NCI-H226 (cell line): Measurements from ENCODE around the gene SNRPA1.

Experiments
- DNase-seq: peaks from one replicate; pipeline ENCODE4 v3.0.0-alpha.2; 2015

Gene SNRPA1

DNA sequence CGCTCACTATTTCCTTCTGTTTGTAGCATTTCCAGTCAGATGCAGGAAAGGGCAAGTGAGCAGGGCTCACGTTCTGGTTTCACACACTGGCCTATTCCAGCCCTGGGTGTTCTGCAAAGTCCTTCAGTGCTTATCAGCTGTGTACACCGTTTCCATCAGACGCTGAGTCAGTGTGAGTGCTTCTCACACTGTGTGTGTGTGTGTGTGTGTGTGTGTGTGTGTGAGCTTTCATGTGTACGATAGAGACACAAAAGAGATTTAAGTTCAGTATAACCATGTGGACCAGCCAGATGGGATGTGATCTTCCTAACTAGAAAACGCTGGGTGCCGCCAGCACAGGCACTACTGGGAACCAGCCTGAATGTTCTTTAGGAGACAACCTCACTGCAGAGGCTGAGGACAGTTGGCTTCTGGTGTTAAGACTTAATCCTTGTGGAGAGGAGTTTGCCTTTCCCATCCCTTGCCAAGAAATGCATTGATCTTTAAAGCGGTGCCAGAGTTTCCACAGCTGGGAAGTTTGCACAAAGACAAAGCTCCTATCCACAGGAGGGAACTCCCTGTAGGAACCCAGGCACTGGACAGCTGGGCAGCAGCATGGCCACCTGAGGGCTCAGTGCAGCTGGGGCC lies 39.3 kb downstream of the SNRPA1 start:
- DNase-seq, result peak; percentile 53

- DNase-seq, result no peak
Measured at GRCh38 chr15:101255051-101255395, 40.0 kb downstream of the SNRPA1 start.

DNA sequence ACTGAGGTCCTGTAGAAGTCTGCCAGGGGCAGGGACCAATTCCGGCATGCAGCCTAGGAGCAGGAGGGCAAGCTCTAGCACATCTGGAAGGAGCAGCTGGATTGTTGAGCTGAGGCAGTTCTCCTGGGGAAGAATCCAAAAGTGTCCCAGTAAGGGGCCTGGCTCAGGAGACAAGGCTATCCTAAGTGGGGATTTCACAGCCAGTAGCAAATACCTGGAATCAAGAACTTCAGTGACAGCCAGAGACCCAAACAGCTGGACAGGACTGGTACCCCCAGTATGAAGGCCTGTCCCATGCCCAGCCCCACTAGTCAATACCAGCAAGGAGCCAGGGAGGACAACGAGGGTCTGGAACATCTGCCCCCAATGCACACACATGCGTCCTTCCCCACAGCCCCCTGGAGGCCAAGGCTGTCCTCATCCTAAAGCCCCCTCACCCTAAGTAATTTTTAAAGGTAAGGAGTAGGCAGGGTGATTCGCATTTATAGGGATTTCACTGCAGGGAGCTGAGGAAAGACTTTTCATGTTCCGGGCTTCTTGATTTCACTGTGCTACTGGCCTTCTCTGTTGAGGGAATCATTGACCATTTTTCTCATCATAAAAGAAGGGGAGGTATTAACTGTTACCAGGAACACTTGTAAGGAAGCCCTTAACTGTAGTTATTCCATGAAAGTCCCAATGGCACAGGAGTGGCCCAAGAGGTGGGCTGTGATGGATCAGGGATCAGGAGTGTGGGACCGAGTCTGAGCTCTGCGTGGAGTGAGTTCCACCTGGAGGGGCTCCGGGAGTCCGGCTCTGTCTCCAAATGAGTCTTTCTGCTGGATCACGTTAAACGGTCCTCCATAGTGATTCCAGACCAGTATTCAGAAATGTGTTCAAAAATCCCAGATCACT lies 40.6 kb downstream of the SNRPA1 start:
- no peak for DNase-seq

DNA sequence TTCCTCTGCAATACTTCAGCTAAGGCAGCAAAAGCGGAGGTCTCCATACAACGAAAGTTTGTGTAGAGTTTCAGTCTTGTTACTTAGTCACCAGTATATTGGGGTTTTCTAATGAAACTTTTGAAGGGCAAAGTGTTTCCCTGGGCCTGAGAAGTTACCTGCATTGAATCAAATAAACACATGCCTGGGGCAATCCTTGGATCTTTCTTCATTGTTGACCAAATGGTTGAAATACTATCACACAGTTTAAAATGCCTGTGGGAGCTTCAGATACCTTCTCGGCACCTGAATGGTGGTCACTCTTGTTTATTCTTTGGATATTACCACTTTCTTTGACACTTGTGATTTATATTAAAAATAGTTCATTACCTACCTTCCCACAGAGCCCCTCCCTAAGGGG lies 42.2 kb downstream of the SNRPA1 start:
- no peak for DNase-seq

DNA sequence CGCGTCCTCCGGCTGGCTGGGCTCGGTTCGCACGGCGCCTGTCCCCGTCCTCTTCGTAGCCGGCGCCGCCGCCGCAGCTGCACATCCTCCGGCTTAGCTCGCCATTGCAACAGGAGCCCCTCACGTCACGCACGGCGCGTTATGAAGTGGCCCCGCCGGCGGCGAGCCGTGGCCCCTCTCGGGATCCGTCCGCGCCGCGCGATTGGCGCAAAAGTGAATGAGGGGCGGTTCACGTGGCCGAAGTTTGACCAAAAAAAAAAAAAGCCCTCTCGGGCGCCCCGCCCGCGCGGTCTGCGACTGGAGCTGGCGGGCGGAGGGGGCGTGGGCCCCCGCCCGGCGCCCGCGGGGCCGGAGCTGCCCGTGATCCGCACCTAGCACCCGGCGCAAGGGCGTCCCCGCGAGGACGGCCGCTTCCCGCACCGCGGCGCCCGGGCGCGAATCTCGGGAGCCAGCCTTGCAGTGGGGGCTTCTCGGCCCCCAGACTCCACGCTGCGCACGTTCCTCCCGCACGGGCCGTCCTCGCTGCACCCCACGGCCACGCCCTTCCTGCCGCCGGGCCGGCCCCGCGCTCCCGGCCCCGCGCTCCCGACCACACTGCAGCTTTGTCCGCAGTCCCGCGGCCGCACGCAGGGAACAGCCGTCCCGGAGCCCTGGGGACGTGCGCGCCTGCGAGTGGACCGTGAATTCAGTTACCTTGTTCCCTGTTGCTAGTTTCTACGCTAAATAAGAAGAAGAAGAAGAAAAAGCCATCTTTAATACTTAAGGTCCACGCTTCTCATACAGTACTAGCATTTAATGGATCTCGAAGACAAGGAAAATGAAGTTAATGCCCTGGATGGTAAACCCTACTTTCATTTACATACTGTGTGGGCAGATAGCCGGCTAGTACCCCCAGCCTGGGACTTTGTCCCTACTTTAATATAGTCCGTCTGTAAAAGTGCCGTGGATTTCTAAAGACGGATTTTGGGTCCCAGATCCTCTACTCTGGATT lies 42.9 kb downstream of the SNRPA1 start, which contains the start of gene CHSY1:
CHSY1 (minus strand) TSS at position 219 of the 991 bp plus-strand sequence. CDS start 592 bp downstream, outside the sequence.
- peak; percentile 95 for DNase-seq

- peak; percentile 48 for DNase-seq
Measured at GRCh38 chr15:101250873-101251829, 43.9 kb downstream of the SNRPA1 start.

DNA sequence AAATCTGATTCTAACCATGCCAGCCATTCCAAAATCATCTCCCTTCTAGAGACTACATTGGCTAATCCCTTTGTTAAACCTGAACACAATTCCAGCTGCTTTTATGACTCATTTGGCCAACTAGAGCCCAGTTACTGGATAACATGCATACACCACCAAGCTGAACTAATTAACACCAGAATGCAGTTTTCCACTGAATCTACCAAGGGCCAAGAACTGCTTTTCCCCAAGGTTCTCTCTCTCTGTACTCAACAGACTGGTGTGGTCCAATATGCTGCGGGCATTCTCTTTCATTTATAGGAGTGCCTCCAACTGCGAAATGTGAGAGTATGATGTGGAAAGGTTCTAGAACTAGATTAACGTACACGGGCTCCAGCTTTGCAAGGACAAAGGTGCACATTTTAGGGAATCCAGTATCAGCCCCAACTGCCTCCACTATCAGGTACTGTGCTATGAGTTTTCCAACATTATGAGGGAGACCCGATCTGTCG lies 44.7 kb downstream of the SNRPA1 start:
- DNase-seq, result peak; percentile 46

GRCh38 chr15:101248274-101248673 lies 46.8 kb downstream of the SNRPA1 start:
- DNase-seq, result no peak

DNA sequence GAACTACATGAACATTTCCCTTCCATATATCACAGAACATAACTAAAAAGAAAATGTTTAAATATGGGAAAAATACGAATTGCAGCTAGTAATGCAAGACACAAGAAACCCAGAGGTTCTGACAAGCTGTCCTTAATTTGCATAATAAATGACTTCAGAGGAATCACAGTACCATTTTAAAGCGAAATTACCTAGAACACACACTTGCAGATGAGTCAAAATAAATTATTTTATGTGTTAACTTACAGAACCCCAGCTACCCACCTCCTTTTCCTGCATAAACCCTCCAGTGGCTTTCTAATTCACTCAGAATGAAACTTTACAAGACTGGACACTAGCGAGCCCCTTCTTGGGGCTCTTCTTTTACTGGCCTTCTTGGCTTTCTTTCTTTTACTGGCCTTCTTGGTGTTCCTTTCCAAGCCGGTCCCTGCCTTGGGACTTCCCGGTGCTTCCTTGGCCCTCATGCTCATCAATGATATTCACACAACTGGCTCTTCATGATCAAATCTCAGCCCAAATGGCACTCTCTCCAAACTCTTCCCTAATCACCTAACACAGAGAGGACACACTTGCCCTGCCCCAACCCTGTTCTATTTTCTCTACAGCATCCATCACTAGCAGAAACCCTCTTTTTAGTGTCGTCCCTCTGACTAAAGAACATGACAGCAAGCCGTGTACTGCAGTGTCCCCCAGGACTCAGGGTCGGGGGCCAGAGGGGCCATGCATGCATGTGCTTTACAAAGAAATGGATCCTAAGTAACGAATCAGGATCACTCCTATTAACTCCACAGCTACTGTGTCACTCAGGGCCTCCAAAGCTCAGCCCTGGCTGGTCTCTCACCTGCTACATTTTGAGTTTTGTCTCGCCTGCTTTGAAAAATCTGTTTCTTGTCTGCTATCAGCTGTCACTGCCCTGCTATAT lies 48.0 kb downstream of the SNRPA1 start:
- DNase-seq, result no peak

GRCh38 chr15:101246391-101246790 lies 48.7 kb downstream of the SNRPA1 start:
- DNase-seq, result no peak

DNA sequence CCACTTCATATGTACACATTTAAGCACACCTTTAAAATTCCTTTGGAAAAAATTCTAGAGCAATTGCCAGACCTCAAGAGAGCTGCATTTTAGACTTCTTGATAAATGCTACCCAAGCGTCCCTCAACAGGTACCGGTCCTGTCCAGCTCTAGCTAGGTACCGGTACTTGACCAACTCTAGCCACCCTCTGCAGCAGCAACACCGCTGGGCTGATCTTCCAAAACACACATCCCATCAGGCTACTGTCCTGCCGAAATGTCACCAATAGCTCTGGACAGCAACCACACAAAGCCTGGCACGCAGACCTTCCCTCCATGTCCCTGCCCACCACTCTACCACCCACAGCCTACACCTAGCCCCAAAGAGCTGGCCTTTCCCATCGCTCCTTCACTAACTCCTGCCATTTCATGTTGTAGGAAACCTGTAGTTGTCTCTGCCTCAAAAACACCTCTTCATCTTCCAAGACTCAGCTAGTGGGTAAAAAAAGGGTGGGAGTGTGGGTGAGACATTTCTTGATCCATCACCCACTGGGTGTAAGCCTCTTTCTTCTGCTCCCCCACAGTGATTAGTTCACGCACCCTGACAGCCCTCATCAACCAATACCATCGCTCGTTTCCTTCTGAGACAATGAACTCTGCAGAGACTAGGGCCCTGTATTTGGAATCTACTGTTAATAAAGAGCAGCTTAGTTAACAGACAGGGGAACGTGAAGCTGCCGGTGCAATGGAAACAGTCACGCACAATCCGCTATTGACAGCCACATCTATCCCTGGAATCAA lies 50.0 kb downstream of the SNRPA1 start:
- no peak for DNase-seq

GRCh38 chr15:101244036-101244781 lies 50.8 kb downstream of the SNRPA1 start:
- no peak for DNase-seq

DNA sequence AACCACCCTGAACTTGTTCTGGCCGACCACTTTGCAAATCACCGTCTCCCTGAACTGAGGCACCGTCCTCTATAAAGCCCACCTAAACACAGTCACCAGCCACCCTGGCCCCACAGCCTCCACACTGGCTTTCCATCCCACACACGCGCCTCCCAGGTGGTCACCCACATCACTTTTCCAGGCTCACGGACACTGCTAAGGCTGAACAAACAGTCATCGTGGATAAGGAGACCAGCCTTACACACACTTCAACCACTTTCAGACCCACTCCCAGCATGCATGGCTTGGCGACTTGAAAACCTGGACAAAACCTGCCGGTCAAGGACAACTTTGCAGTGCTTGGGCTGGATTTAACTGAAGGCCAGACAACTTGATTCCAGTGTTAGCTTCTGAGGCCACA lies 51.6 kb downstream of the SNRPA1 start:
- no peak for DNase-seq

DNA sequence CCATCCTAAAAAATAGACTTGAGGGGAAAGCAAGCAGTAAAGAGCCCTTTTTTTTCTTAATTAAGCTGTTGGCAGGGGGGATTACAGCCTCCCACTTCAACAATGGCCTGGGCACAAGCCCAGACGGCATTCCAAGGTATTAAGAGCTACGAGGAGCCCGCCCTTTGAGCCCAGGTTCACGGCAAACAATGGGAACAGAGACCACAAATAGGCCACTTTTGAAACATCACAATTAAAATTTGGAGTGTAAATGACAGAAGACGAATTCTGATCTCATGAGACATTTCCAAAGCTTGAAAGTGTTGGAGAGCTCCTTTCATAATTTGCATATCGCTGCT lies 52.1 kb downstream of the SNRPA1 start:
- DNase-seq, result no peak

DNA sequence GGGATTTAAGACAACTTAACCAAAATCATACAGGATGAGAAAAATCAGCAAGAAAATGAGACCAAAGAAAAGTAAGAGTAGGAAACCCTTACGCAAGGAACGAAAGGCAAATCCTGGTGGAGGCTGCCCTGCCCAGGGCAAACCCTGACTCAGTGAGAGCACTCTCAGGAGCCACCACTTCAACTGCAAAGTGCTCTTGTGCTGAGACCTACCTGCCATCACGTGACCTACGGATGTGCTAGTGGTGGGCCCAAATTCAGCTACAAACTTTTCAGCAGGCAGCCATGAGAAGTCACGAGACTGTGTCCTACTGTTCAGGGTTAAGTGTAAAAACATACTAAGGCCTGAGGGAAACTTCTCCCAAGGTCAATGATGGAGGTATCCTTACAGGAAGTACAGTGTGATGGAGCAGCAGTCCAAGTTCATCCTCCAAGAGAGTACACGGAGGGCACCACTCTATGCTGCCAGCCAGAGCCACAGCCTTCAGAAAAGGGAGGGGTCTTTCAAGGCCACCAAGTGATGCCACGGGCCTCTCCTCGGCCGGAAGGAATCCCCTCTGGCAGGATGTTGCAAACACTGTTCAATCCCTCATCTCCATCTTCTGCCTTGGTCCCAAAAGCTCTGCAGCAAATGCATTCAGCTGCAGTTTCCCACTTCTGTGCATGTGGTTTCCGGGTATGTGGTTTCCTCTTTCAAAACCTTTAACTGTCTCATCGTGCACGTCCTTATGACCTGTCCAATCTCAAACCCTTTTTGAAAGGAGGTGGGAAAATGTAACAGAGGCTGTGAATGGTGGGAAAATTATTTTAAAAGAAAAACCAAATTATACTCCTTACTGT lies 52.7 kb downstream of the SNRPA1 start:
- DNase-seq, result no peak

DNA sequence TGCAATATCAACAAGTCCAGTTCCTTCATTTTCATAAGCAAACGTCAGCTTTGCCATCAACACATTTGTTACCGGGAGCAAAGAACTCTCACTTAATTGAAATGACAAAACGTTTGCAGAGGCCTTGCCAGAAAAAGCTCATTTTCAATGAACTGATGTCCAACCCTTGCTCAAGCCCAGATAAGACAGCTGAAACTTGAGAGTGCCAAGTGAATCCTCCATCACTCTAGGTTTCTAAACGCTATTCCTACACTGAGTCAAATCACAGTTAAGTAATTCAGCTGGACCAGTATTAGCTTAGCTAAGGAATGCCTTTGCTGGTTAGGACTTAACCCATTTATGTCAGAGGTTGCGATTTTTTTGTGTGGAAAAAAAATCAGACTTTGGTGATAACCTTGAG lies 54.7 kb downstream of the SNRPA1 start:
- no peak for DNase-seq

DNA sequence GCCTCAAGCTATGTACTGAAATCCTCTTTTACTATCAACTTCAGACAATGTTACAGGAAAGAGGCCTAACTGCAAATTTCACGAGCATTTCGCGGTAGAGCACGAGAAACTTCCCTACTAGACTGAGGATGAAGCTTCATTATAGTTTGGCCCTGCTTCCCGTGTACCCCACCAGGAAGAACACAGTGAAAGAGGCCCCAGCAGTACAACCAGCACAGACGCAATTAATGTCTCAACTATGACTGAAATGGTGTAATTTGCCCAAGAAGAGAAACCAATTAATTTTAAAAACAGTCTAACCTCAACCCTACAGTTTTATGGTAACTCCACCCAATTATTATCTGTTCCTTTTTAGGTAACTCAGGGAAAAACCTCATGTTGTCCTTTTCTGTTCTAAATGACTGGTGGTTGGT lies 55.3 kb downstream of the SNRPA1 start:
- DNase-seq, result no peak

DNA sequence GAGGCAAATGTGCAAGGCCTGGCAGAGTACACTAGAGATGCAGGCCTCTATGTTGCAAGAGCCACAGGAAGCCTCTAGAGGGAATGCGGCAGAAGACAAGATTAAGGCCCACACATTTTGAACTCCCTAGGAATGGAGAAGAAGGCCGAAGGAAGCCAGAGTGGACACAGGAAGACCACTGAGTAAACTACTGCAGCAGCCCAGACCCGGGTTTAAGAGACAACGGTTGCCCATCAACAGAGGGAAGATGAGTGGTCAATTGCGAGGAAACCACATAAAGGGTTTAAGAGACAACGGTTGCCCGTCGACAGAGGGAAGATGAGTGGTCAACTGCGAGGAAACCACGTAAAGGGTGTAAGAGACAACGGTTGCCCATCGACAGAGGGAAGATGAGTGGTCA lies 57.8 kb downstream of the SNRPA1 start:
- DNase-seq, result no peak
